Naive B cell (primary cell): Measurements from ENCODE around the gene CHGA. TPM values are rescaled to one million over a fixed set of nuclear protein-coding genes. Genes with fewer than 3 reads are reported as not detected.

Source experiments
- ATAC-seq, 2 donors: fragments of 150-1000 bp; cut with Tn5 transposase; 2 replicates each; pipeline ENCODE4 v1.10.0; 2021; ENCODE audit warnings: low read depth in 2 of 2, mild to moderate bottlenecking in 2 of 2, moderate library complexity in 2 of 2
- DNase-seq: peaks from one replicate; pipeline ENCODE4 v3.0.0; 2022
- H3K27ac Mint-ChIP-seq, 6 donors: one replicate each; pipeline ENCODE4 v1.8.0; 2020 to 2022; ENCODE audit warnings: mild to moderate bottlenecking in 6 of 6, mixed read lengths in 6 of 6, moderate library complexity in 5 of 6, inconsistent platforms in 2 of 6
- H3K27me3 Mint-ChIP-seq, 3 donors: one replicate each; pipeline ENCODE4 v1.8.0; 2021 to 2022; ENCODE audit warnings: mixed read lengths in 3 of 3, mild to moderate bottlenecking in 1 of 3
- H3K36me3 Mint-ChIP-seq, 2 donors: one replicate each; pipeline ENCODE4 v1.8.0; 2020 to 2022; ENCODE audit warnings: mixed read lengths in 2 of 2, inconsistent platforms in 1 of 2, mild to moderate bottlenecking in 1 of 2
- H3K4me1 Mint-ChIP-seq, 3 donors: one replicate each; pipeline ENCODE4 v1.8.0; 2020 to 2022; ENCODE audit warnings: mixed read lengths in 3 of 3, inconsistent platforms in 1 of 3, mild to moderate bottlenecking in 1 of 3, moderate library complexity in 1 of 3
- H3K4me3 Mint-ChIP-seq, 8 donors: one replicate each; pipeline ENCODE4 v1.8.0; 2020 to 2022; ENCODE audit warnings: mild to moderate bottlenecking in 8 of 8, mixed read lengths in 8 of 8, moderate library complexity in 8 of 8, inconsistent platforms in 2 of 8
- H3K9me3 Mint-ChIP-seq, 7 donors: one replicate each; pipeline ENCODE4 v1.8.0; 2020 to 2022; ENCODE audit warnings: mixed read lengths in 7 of 7, mild to moderate bottlenecking in 5 of 7, inconsistent platforms in 2 of 7, moderate library complexity in 1 of 7
- polyA plus RNA-seq, 6 donors: library from polyadenylated mRNA; unstranded; fragments of 300-500 nt; fragmentation: Illumina TruSeq; gene quantifications; one replicate each; pipeline ENCODE4 v1.2.3, GENCODE V29; 2021; ENCODE audit warnings: low read depth in 6 of 6

Gene CHGA
- polyA plus RNA-seq, 6 donors from 2014 or later, result not detected

- Mint-ChIP-seq H3K4me1 (peaks cover 0 to 12% (median 12%) of the 10 kb centered on the region in 3 donors), H3K9me3 (peaks cover 0 to 1% (median 0%) of the 10 kb centered on the region in 7 donors), H3K27me3 (peaks cover 17 to 25% (median 18%) of the 10 kb centered on the region in 3 donors), H3K27ac (no peak overlapping the region), H3K36me3 (no peaks in the 10 kb centered on the region), H3K4me3 (no peak overlapping the region)
- DNase-seq (no peak), ATAC-seq (no peak)
Measured at GRCh38 chr14:92928258-92928629, 5.3 kb downstream of the CHGA start.

GRCh38 chr14:92928961-92929688 lies 6.2 kb downstream of the CHGA start:
- no peak for DNase-seq
- Mint-ChIP-seq H3K27me3 (peaks cover 11 to 18% (median 17%) of the 10 kb centered on the region in 3 donors), H3K4me3 (peak overlapping the region in 1 of 8 donors; percentile 73), H3K4me1 (peaks cover 0 to 8% (median 8%) of the 10 kb centered on the region in 3 donors), H3K36me3 (no peaks in the 10 kb centered on the region), H3K9me3 (no peaks in the 10 kb centered on the region), H3K27ac (no peak overlapping the region)
- no peak for ATAC-seq

- Mint-ChIP-seq H3K9me3 (no peaks in the 10 kb centered on the region), H3K36me3 (no peaks in the 10 kb centered on the region), H3K27ac (no peak overlapping the region), H3K4me1 (peaks cover 0 to 4% (median under 1%) of the 10 kb centered on the region in 3 donors), H3K27me3 (peaks cover 7 to 14% (median 10%) of the 10 kb centered on the region in 3 donors), H3K4me3 (peak overlapping the region in 1 of 8 donors; percentile 73)
- no peak for DNase-seq
- no peak for ATAC-seq
Measured at GRCh38 chr14:92929689-92930608, 7.0 kb downstream of the CHGA start.

GRCh38 chr14:92930737-92931602 lies 8.0 kb downstream of the CHGA start:
- Mint-ChIP-seq H3K9me3 (no peaks in the 10 kb centered on the region), H3K4me3 (no peak overlapping the region), H3K36me3 (no peaks in the 10 kb centered on the region), H3K27ac (peak overlapping the region in 1 of 6 donors; percentile 72), H3K27me3 (peaks cover 0 to 6% (median 0%) of the 10 kb centered on the region in 3 donors), H3K4me1 (no peaks in the 10 kb centered on the region)
- ATAC-seq (no peak), DNase-seq (no peak)

GRCh38 chr14:92931681-92932447 lies 8.9 kb downstream of the CHGA start:
- Mint-ChIP-seq H3K4me3 (no peak overlapping the region), H3K27ac (peak overlapping the region in 1 of 6 donors; percentile 72), H3K9me3 (no peaks in the 10 kb centered on the region), H3K4me1 (no peaks in the 10 kb centered on the region), H3K36me3 (peaks cover 0 to 3% of the 10 kb centered on the region in 2 donors), H3K27me3 (peaks cover 0 to 2% (median 0%) of the 10 kb centered on the region in 3 donors)
- ATAC-seq (no peak), DNase-seq (no peak)

GRCh38 chr14:92932448-92933395 lies 9.8 kb downstream of the CHGA start:
- H3K4me3 Mint-ChIP-seq, result no peak overlapping the region
- H3K36me3 Mint-ChIP-seq, result peaks cover 0 to 5% of the 10 kb centered on the region in 2 donors
- DNase-seq, result no peak
- H3K9me3 Mint-ChIP-seq, result no peaks in the 10 kb centered on the region
- no peaks in the 10 kb centered on the region for H3K27me3 Mint-ChIP-seq
- no peak overlapping the region for H3K27ac Mint-ChIP-seq
- no peaks in the 10 kb centered on the region for H3K4me1 Mint-ChIP-seq
- no peak for ATAC-seq

- peaks cover 0 to 5% of the 10 kb centered on the region in 2 donors for H3K36me3 Mint-ChIP-seq
- no peaks in the 10 kb centered on the region for H3K4me1 Mint-ChIP-seq
- ATAC-seq (no peak), DNase-seq (no peak)
- H3K27ac Mint-ChIP-seq, result no peak overlapping the region
- H3K27me3 Mint-ChIP-seq, result no peaks in the 10 kb centered on the region
- H3K9me3 Mint-ChIP-seq, result no peaks in the 10 kb centered on the region
- no peak overlapping the region for H3K4me3 Mint-ChIP-seq
Measured at GRCh38 chr14:92933481-92933880, 10.5 kb downstream of the CHGA start.

- no peak for DNase-seq
- H3K9me3 Mint-ChIP-seq, result no peaks in the 10 kb centered on the region
- peaks cover 0 to 5% of the 10 kb centered on the region in 2 donors for H3K36me3 Mint-ChIP-seq
- no peaks in the 10 kb centered on the region for H3K27me3 Mint-ChIP-seq
- no peak for ATAC-seq
- no peak overlapping the region for H3K27ac Mint-ChIP-seq
- no peaks in the 10 kb centered on the region for H3K4me1 Mint-ChIP-seq
- no peak overlapping the region for H3K4me3 Mint-ChIP-seq
Measured at GRCh38 chr14:92934196-92935085, 11.5 kb downstream of the CHGA start.

GRCh38 chr14:92935446-92935845 lies 12.5 kb downstream of the CHGA start:
- H3K9me3 Mint-ChIP-seq, result no peaks in the 10 kb centered on the region
- H3K36me3 Mint-ChIP-seq, result peaks cover 0 to 5% of the 10 kb centered on the region in 2 donors
- no peaks in the 10 kb centered on the region for H3K27me3 Mint-ChIP-seq
- no peak for DNase-seq
- no peak for ATAC-seq
- H3K4me1 Mint-ChIP-seq, result no peaks in the 10 kb centered on the region
- H3K4me3 Mint-ChIP-seq, result no peak overlapping the region
- no peak overlapping the region for H3K27ac Mint-ChIP-seq

- no peaks in the 10 kb centered on the region for H3K9me3 Mint-ChIP-seq
- no peak for DNase-seq
- H3K27ac Mint-ChIP-seq, result no peak overlapping the region
- H3K36me3 Mint-ChIP-seq, result peaks cover 3 to 5% of the 10 kb centered on the region in 2 donors
- no peak overlapping the region for H3K4me3 Mint-ChIP-seq
- H3K27me3 Mint-ChIP-seq, result no peaks in the 10 kb centered on the region
- H3K4me1 Mint-ChIP-seq, result no peaks in the 10 kb centered on the region
- no peak for ATAC-seq
Measured at GRCh38 chr14:92936085-92936484, 13.1 kb downstream of the CHGA start.
